Astrocyte (in vitro differentiated cells and primary cell): Measurements from ENCODE around the gene APH1A.
"Not testable (repeated sequence)": the region's sequence is repeated elsewhere in the genome, so short reads cannot be mapped to it uniquely, and the experiment has no call there.

Experiments
- EZH2 ChIP-seq: IDR thresholded peaks from 2 replicates; pipeline ENCODE4 v1.6.1; 2012; ENCODE audit warnings: mild to moderate bottlenecking, low read length, inconsistent platforms; ENCODE audit not compliant: insufficient read depth
- TF ChIP-seq, protein P1 (sequence below): IDR thresholded peaks from 2 replicates; pipeline ENCODE4 v1.5.1; 2011; ENCODE audit warnings: low read depth, mild to moderate bottlenecking, inconsistent platforms, low read length, moderate library complexity; ENCODE audit not compliant: insufficient read depth

DNA sequence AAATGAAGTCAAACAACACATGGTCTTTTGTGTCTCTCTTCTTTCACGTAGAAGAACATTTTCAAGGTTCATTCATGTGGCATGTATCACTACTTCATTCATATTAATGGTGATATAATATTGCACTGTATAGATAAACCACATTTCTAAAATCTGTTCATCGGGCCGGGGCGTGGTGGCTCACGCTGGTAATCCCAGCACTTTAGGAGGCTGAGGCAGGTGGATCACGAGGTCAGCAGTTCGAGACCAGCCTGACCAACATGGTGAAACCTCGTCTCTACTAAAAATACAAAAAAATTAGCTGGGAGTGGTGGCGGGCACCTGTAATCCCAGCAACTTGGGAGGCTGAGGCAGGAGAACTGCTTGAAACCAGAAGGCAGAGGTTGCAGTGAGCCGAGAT, 40.6 kb downstream of the APH1A start:
- TF ChIP-seq, protein P1, sequence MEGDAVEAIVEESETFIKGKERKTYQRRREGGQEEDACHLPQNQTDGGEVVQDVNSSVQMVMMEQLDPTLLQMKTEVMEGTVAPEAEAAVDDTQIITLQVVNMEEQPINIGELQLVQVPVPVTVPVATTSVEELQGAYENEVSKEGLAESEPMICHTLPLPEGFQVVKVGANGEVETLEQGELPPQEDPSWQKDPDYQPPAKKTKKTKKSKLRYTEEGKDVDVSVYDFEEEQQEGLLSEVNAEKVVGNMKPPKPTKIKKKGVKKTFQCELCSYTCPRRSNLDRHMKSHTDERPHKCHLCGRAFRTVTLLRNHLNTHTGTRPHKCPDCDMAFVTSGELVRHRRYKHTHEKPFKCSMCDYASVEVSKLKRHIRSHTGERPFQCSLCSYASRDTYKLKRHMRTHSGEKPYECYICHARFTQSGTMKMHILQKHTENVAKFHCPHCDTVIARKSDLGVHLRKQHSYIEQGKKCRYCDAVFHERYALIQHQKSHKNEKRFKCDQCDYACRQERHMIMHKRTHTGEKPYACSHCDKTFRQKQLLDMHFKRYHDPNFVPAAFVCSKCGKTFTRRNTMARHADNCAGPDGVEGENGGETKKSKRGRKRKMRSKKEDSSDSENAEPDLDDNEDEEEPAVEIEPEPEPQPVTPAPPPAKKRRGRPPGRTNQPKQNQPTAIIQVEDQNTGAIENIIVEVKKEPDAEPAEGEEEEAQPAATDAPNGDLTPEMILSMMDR = not testable (repeated sequence)
- TF ChIP-seq EZH2 = not testable (repeated sequence)
